Keratinocyte (primary cell): ENCODE measurements around the gene LONP2.

Experiments
- EZH2 ChIP-seq: IDR thresholded peaks from one replicate; pipeline ENCODE4 v1.6.1; 2012; ENCODE audit warnings: inconsistent platforms, mild to moderate bottlenecking, low read length, moderate library complexity
- TF ChIP-seq, protein P1 (sequence below), 3 experiments: IDR thresholded peaks in 1 of 3; conservative IDR thresholded peaks in 1 of 3; optimal IDR thresholded peaks in 1 of 3; 2 replicates in 2 of 3; 3 replicates in 1 of 3; pipeline versions ENCODE3 to v1.5.1; 2011; ENCODE audit warnings: low read length in 3 of 3, mild to moderate bottlenecking in 3 of 3, moderate library complexity in 2 of 3, control low read depth in 1 of 3, inconsistent platforms in 1 of 3; ENCODE audit not compliant: insufficient read depth in 2 of 3; ENCODE audit errors: extremely low read depth in 1 of 3

- TF ChIP-seq, protein P1, sequence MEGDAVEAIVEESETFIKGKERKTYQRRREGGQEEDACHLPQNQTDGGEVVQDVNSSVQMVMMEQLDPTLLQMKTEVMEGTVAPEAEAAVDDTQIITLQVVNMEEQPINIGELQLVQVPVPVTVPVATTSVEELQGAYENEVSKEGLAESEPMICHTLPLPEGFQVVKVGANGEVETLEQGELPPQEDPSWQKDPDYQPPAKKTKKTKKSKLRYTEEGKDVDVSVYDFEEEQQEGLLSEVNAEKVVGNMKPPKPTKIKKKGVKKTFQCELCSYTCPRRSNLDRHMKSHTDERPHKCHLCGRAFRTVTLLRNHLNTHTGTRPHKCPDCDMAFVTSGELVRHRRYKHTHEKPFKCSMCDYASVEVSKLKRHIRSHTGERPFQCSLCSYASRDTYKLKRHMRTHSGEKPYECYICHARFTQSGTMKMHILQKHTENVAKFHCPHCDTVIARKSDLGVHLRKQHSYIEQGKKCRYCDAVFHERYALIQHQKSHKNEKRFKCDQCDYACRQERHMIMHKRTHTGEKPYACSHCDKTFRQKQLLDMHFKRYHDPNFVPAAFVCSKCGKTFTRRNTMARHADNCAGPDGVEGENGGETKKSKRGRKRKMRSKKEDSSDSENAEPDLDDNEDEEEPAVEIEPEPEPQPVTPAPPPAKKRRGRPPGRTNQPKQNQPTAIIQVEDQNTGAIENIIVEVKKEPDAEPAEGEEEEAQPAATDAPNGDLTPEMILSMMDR (optimal IDR thresholded peaks at IDR 0.05 in 1 of 3, IDR thresholded peaks at IDR 0.05 in 1 of 3, conservative IDR thresholded peaks at IDR 0.05 in 1 of 3; ENCODE audit: extremely low read depth in 1 of 3, insufficient read depth in 2 of 3, low read length in 3 of 3), result no peak
- no peak for TF ChIP-seq EZH2
These were observed 55.4 kb downstream of the LONP2 start for GRCh38 chr16:48299471-48299870.
